ENCODE measurements around the gene FAM171A1. TPM values are rescaled to one million over a fixed set of nuclear protein-coding genes. Genes with fewer than 3 reads are reported as not detected.
"Not testable (repeated sequence)": the region's sequence is repeated elsewhere in the genome, so short reads cannot be mapped to it uniquely, and the experiment has no call there.

The FAM171A1 gene
- polyA plus RNA-seq, 2 donors = 2.3 to 4.5 TPM

- H3K4me3 ChIP-seq (ENCODE audit: low read depth in 1 of 2, low read length in 2 of 2) = no peak overlapping the region
- WGBS, 2 donors = 94% methylated on average over 18 of the region's 18 CpGs
- H3K9me3 ChIP-seq (ENCODE audit: control insufficient read depth in 2 of 2, insufficient read depth in 1 of 2, low read depth in 1 of 2, low read length in 1 of 2) = no peaks in the 10 kb centered on the region
- peaks cover 0 to 5% of the 10 kb centered on the region in 2 donors for H3K36me3 ChIP-seq (ENCODE audit: control insufficient read depth in 2 of 2, insufficient read depth in 2 of 2, low read length in 1 of 2)
- no peak overlapping the region for H3K27ac ChIP-seq (ENCODE audit: low read depth in 2 of 2, low read length in 1 of 2)
- no peaks in the 10 kb centered on the region for H3K4me1 ChIP-seq (ENCODE audit: control insufficient read depth in 2 of 2, insufficient read depth in 2 of 2, low read length in 1 of 2)
- no peaks in the 10 kb centered on the region for H3K27me3 ChIP-seq (ENCODE audit: control insufficient read depth in 1 of 2, insufficient read depth in 2 of 2, low read length in 2 of 2)
Measured at GRCh38 chr10:15213461-15213861, 157.6 kb downstream of the FAM171A1 start.

GRCh38 chr10:15211464-15211979 is 159.6 kb downstream of the FAM171A1 start:
- H3K27ac ChIP-seq (ENCODE audit: low read depth in 2 of 2, low read length in 1 of 2) = no peak overlapping the region
- peaks cover 0 to 2% of the 10 kb centered on the region in 2 donors for H3K4me1 ChIP-seq (ENCODE audit: control insufficient read depth in 2 of 2, insufficient read depth in 2 of 2, low read length in 1 of 2)
- WGBS, 2 donors = 84 to 90% methylated on average over 6 of the region's 6 CpGs
- H3K9me3 ChIP-seq (ENCODE audit: control insufficient read depth in 2 of 2, insufficient read depth in 1 of 2, low read depth in 1 of 2, low read length in 1 of 2) = no peaks in the 10 kb centered on the region
- H3K27me3 ChIP-seq (ENCODE audit: control insufficient read depth in 1 of 2, insufficient read depth in 2 of 2, low read length in 2 of 2) = no peaks in the 10 kb centered on the region
- no peak overlapping the region for H3K4me3 ChIP-seq (ENCODE audit: low read depth in 1 of 2, low read length in 2 of 2)
- H3K36me3 ChIP-seq (ENCODE audit: control insufficient read depth in 2 of 2, insufficient read depth in 2 of 2, low read length in 1 of 2) = peaks cover 0 to 5% of the 10 kb centered on the region in 2 donors

GRCh38 chr10:15210521-15210920 is 160.6 kb downstream of the FAM171A1 start:
- H3K4me3 ChIP-seq (ENCODE audit: low read depth in 1 of 2, low read length in 2 of 2) = no peak overlapping the region
- H3K4me1 ChIP-seq (ENCODE audit: control insufficient read depth in 2 of 2, insufficient read depth in 2 of 2, low read length in 1 of 2) = peaks cover 0 to 2% of the 10 kb centered on the region in 2 donors
- H3K36me3 ChIP-seq (ENCODE audit: control insufficient read depth in 2 of 2, insufficient read depth in 2 of 2, low read length in 1 of 2) = peaks cover 0 to 5% of the 10 kb centered on the region in 2 donors
- H3K27me3 ChIP-seq (ENCODE audit: control insufficient read depth in 1 of 2, insufficient read depth in 2 of 2, low read length in 2 of 2) = no peaks in the 10 kb centered on the region
- no peak overlapping the region for H3K27ac ChIP-seq (ENCODE audit: low read depth in 2 of 2, low read length in 1 of 2)
- H3K9me3 ChIP-seq (ENCODE audit: control insufficient read depth in 2 of 2, insufficient read depth in 1 of 2, low read depth in 1 of 2, low read length in 1 of 2) = no peaks in the 10 kb centered on the region
- WGBS, 2 donors = 90 to 92% methylated on average over 8 of the region's 8 CpGs

- Histone ChIP-seq H3K4me1 (ENCODE audit: control insufficient read depth in 2 of 2, insufficient read depth in 2 of 2, low read length in 1 of 2) (peaks cover 0 to 2% of the 10 kb centered on the region in 2 donors), H3K9me3 (ENCODE audit: control insufficient read depth in 2 of 2, insufficient read depth in 1 of 2, low read depth in 1 of 2, low read length in 1 of 2) (no peaks in the 10 kb centered on the region), H3K27ac (ENCODE audit: low read depth in 2 of 2, low read length in 1 of 2) (no peak overlapping the region), H3K36me3 (ENCODE audit: control insufficient read depth in 2 of 2, insufficient read depth in 2 of 2, low read length in 1 of 2) (peaks cover 0 to 5% of the 10 kb centered on the region in 2 donors), H3K4me3 (ENCODE audit: low read depth in 1 of 2, low read length in 2 of 2) (no peak overlapping the region), H3K27me3 (ENCODE audit: control insufficient read depth in 1 of 2, insufficient read depth in 2 of 2, low read length in 2 of 2) (no peaks in the 10 kb centered on the region)
- WGBS, 2 donors = 20 to 25% methylated on average over 14 of the region's 14 CpGs
Measured at GRCh38 chr10:15209827-15210509, 161.1 kb downstream of the FAM171A1 start.

- Histone ChIP-seq H3K27ac (ENCODE audit: low read depth in 2 of 2, low read length in 1 of 2) (no peak overlapping the region), H3K4me1 (ENCODE audit: control insufficient read depth in 2 of 2, insufficient read depth in 2 of 2, low read length in 1 of 2) (peaks cover 0 to 2% of the 10 kb centered on the region in 2 donors), H3K36me3 (ENCODE audit: control insufficient read depth in 2 of 2, insufficient read depth in 2 of 2, low read length in 1 of 2) (peaks cover 0 to under 1% of the 10 kb centered on the region in 2 donors), H3K27me3 (ENCODE audit: control insufficient read depth in 1 of 2, insufficient read depth in 2 of 2, low read length in 2 of 2) (no peaks in the 10 kb centered on the region), H3K9me3 (ENCODE audit: control insufficient read depth in 2 of 2, insufficient read depth in 1 of 2, low read depth in 1 of 2, low read length in 1 of 2) (no peaks in the 10 kb centered on the region), H3K4me3 (ENCODE audit: low read depth in 1 of 2, low read length in 2 of 2) (no peak overlapping the region)
- 80 to 82% methylated on average over 2 of the region's 2 CpGs for whole genome bisulfite sequencing, 2 donors
Measured at GRCh38 chr10:15208221-15208620, 162.9 kb downstream of the FAM171A1 start.

- H3K27me3 ChIP-seq (ENCODE audit: control insufficient read depth in 1 of 2, insufficient read depth in 2 of 2, low read length in 2 of 2) = not testable (repeated sequence)
Measured at GRCh38 chr10:15207410-15207809, 163.7 kb downstream of the FAM171A1 start.

GRCh38 chr10:15202639-15203038 is 168.4 kb downstream of the FAM171A1 start:
- 92 to 94% methylated on average over 2 of the region's 2 CpGs for WGBS, 2 donors

More at GRCh38 chr10:15207410-15207809, 163.7 kb downstream of the FAM171A1 start:
- 95% methylated on average over 4 of the region's 4 CpGs for WGBS, 2 donors
- H3K4me3 ChIP-seq (ENCODE audit: low read depth in 1 of 2, low read length in 2 of 2); H3K9me3 ChIP-seq (ENCODE audit: control insufficient read depth in 2 of 2, insufficient read depth in 1 of 2, low read depth in 1 of 2, low read length in 1 of 2); H3K4me1 ChIP-seq (ENCODE audit: control insufficient read depth in 2 of 2, insufficient read depth in 2 of 2, low read length in 1 of 2); H3K36me3 ChIP-seq (ENCODE audit: control insufficient read depth in 2 of 2, insufficient read depth in 2 of 2, low read length in 1 of 2); H3K27ac ChIP-seq (ENCODE audit: low read depth in 2 of 2, low read length in 1 of 2): not testable (repeated sequence)

GRCh38 chr10:15202301-15202621 is 168.8 kb downstream of the FAM171A1 start:
- not testable (repeated sequence) for H3K9me3 ChIP-seq (ENCODE audit: control insufficient read depth in 2 of 2, insufficient read depth in 1 of 2, low read depth in 1 of 2, low read length in 1 of 2); H3K36me3 ChIP-seq (ENCODE audit: control insufficient read depth in 2 of 2, insufficient read depth in 2 of 2, low read length in 1 of 2); H3K27me3 ChIP-seq (ENCODE audit: control insufficient read depth in 1 of 2, insufficient read depth in 2 of 2, low read length in 2 of 2); H3K27ac ChIP-seq (ENCODE audit: low read depth in 2 of 2, low read length in 1 of 2); H3K4me1 ChIP-seq (ENCODE audit: control insufficient read depth in 2 of 2, insufficient read depth in 2 of 2, low read length in 1 of 2); H3K4me3 ChIP-seq (ENCODE audit: low read depth in 1 of 2, low read length in 2 of 2)
- 83 to 91% methylated on average over 8 of the region's 8 CpGs for WGBS, 2 donors

More at GRCh38 chr10:15202639-15203038, 168.4 kb downstream of the FAM171A1 start:
- no peaks in the 10 kb centered on the region for H3K27me3 ChIP-seq (ENCODE audit: control insufficient read depth in 1 of 2, insufficient read depth in 2 of 2, low read length in 2 of 2)
- no peaks in the 10 kb centered on the region for H3K36me3 ChIP-seq (ENCODE audit: control insufficient read depth in 2 of 2, insufficient read depth in 2 of 2, low read length in 1 of 2)
- no peaks in the 10 kb centered on the region for H3K9me3 ChIP-seq (ENCODE audit: control insufficient read depth in 2 of 2, insufficient read depth in 1 of 2, low read depth in 1 of 2, low read length in 1 of 2)
- H3K27ac ChIP-seq (ENCODE audit: low read depth in 2 of 2, low read length in 1 of 2) = no peak overlapping the region
- no peak overlapping the region for H3K4me3 ChIP-seq (ENCODE audit: low read depth in 1 of 2, low read length in 2 of 2)
- H3K4me1 ChIP-seq (ENCODE audit: control insufficient read depth in 2 of 2, insufficient read depth in 2 of 2, low read length in 1 of 2) = no peaks in the 10 kb centered on the region

- no peaks in the 10 kb centered on the region for H3K36me3 ChIP-seq (ENCODE audit: control insufficient read depth in 2 of 2, insufficient read depth in 2 of 2, low read length in 1 of 2)
- H3K4me1 ChIP-seq (ENCODE audit: control insufficient read depth in 2 of 2, insufficient read depth in 2 of 2, low read length in 1 of 2) = no peaks in the 10 kb centered on the region
- no peak overlapping the region for H3K27ac ChIP-seq (ENCODE audit: low read depth in 2 of 2, low read length in 1 of 2)
- no peaks in the 10 kb centered on the region for H3K27me3 ChIP-seq (ENCODE audit: control insufficient read depth in 1 of 2, insufficient read depth in 2 of 2, low read length in 2 of 2)
- WGBS, 2 donors = 69 to 76% methylated on average over 6 of the region's 6 CpGs
- H3K4me3 ChIP-seq (ENCODE audit: low read depth in 1 of 2, low read length in 2 of 2) = no peak overlapping the region
- H3K9me3 ChIP-seq (ENCODE audit: control insufficient read depth in 2 of 2, insufficient read depth in 1 of 2, low read depth in 1 of 2, low read length in 1 of 2) = no peaks in the 10 kb centered on the region
Measured at GRCh38 chr10:15201589-15202300, 169.3 kb downstream of the FAM171A1 start.

Measured in esophagus (tissue), 2 donors.